Measurements from ENCODE around the gene TAX1BP3.

Gene TAX1BP3

GRCh38 chr17:3683054-3683511 lies 14.7 kb upstream of the TAX1BP3 start:
- no peak for TF ChIP-seq TCF12 (IDR thresholded peaks at IDR 0.05; ENCODE audit: low read depth)
- TF ChIP-seq RAD21 (IDR thresholded peaks at IDR 0.05; ENCODE audit: low read depth) = peak; percentile 68

- TF ChIP-seq FOXM1 (IDR thresholded peaks at IDR 0.05; ENCODE audit: borderline replicate concordance, low read depth) (no peak), NFIC (IDR thresholded peaks at IDR 0.05) (no peak), ZBTB7A (IDR thresholded peaks at IDR 0.05; ENCODE audit: low read depth) (no peak), TEAD4 (IDR thresholded peaks at IDR 0.05) (no peak), RAD21 (IDR thresholded peaks at IDR 0.05; ENCODE audit: low read depth) (no peak), EP300 (IDR thresholded peaks at IDR 0.05; ENCODE audit: borderline replicate concordance) (no peak)
Measured at GRCh38 chr17:3682033-3682432, 13.7 kb upstream of the TAX1BP3 start.

- no peak for TF ChIP-seq TCF12 (IDR thresholded peaks at IDR 0.05; ENCODE audit: low read depth)
- no peak for TF ChIP-seq CREB1 (IDR thresholded peaks at IDR 0.05; ENCODE audit: low read depth)
- TF ChIP-seq RAD21 (IDR thresholded peaks at IDR 0.05; ENCODE audit: low read depth) = no peak
- no peak for TF ChIP-seq CEBPB (IDR thresholded peaks at IDR 0.05)
- TF ChIP-seq MAX (IDR thresholded peaks at IDR 0.05) = no peak
- TF ChIP-seq TEAD4 (IDR thresholded peaks at IDR 0.05) = no peak
- no peak for TF ChIP-seq YY1 (IDR thresholded peaks at IDR 0.05; ENCODE audit: low read depth)
- no peak for TF ChIP-seq TAF1 (IDR thresholded peaks at IDR 0.05; ENCODE audit: low read depth)
- TF ChIP-seq NFIC (IDR thresholded peaks at IDR 0.05) = no peak
- TF ChIP-seq USF1 (IDR thresholded peaks at IDR 0.05) = no peak
- no peak for TF ChIP-seq REST (IDR thresholded peaks at IDR 0.05; ENCODE audit: low read depth)
Measured at GRCh38 chr17:3681565-3681964, 13.2 kb upstream of the TAX1BP3 start.

- TF ChIP-seq REST (IDR thresholded peaks at IDR 0.05; ENCODE audit: low read depth) = no peak
- no peak for TF ChIP-seq EGR1 (IDR thresholded peaks at IDR 0.05)
- no peak for TF ChIP-seq NFIC (IDR thresholded peaks at IDR 0.05)
- no peak for TF ChIP-seq CEBPB (IDR thresholded peaks at IDR 0.05)
- TF ChIP-seq USF1 (IDR thresholded peaks at IDR 0.05) = no peak
- no peak for TF ChIP-seq EP300 (IDR thresholded peaks at IDR 0.05; ENCODE audit: borderline replicate concordance)
- no peak for TF ChIP-seq FOXM1 (IDR thresholded peaks at IDR 0.05; ENCODE audit: borderline replicate concordance, low read depth)
- TF ChIP-seq RAD21 (IDR thresholded peaks at IDR 0.05; ENCODE audit: low read depth) = no peak
- no peak for TF ChIP-seq TAF1 (IDR thresholded peaks at IDR 0.05; ENCODE audit: low read depth)
- TF ChIP-seq CREB1 (IDR thresholded peaks at IDR 0.05; ENCODE audit: low read depth) = no peak
- no peak for TF ChIP-seq TEAD4 (IDR thresholded peaks at IDR 0.05)
- TF ChIP-seq TCF12 (IDR thresholded peaks at IDR 0.05; ENCODE audit: low read depth) = no peak
- no peak for TF ChIP-seq ZBTB7A (IDR thresholded peaks at IDR 0.05; ENCODE audit: low read depth)
- no peak for TF ChIP-seq YY1 (IDR thresholded peaks at IDR 0.05; ENCODE audit: low read depth)
Measured at GRCh38 chr17:3681057-3681456, 12.7 kb upstream of the TAX1BP3 start.

- no peak for TF ChIP-seq CREB1 (IDR thresholded peaks at IDR 0.05; ENCODE audit: low read depth)
- TF ChIP-seq ZBTB7A (IDR thresholded peaks at IDR 0.05; ENCODE audit: low read depth) = no peak
- TF ChIP-seq MAX (IDR thresholded peaks at IDR 0.05) = no peak
- TF ChIP-seq YY1 (IDR thresholded peaks at IDR 0.05; ENCODE audit: low read depth) = no peak
- TF ChIP-seq EGR1 (IDR thresholded peaks at IDR 0.05) = no peak
- TF ChIP-seq TEAD4 (IDR thresholded peaks at IDR 0.05) = no peak
- no peak for TF ChIP-seq CEBPB (IDR thresholded peaks at IDR 0.05)
- no peak for TF ChIP-seq FOXM1 (IDR thresholded peaks at IDR 0.05; ENCODE audit: borderline replicate concordance, low read depth)
- TF ChIP-seq REST (IDR thresholded peaks at IDR 0.05; ENCODE audit: low read depth) = no peak
- TF ChIP-seq EP300 (IDR thresholded peaks at IDR 0.05; ENCODE audit: borderline replicate concordance) = no peak
- no peak for TF ChIP-seq TCF12 (IDR thresholded peaks at IDR 0.05; ENCODE audit: low read depth)
- no peak for TF ChIP-seq USF1 (IDR thresholded peaks at IDR 0.05)
- no peak for TF ChIP-seq TAF1 (IDR thresholded peaks at IDR 0.05; ENCODE audit: low read depth)
- TF ChIP-seq RAD21 (IDR thresholded peaks at IDR 0.05; ENCODE audit: low read depth) = no peak
- no peak for TF ChIP-seq NFIC (IDR thresholded peaks at IDR 0.05)
Measured at GRCh38 chr17:3679531-3680126, 11.3 kb upstream of the TAX1BP3 start.
